HepG2 (cell line): ENCODE measurements around the gene PGAP3. TPM values are rescaled to one million over a fixed set of nuclear protein-coding genes. Genes with fewer than 3 reads are reported as not detected.

Experiments used
- ATF7-NPFF ChIP-seq: sonication (generic); formaldehyde crosslinking; IDR thresholded peaks from 2 replicates; pipeline ENCODE4 v1.8.1; 2023; ENCODE audit warnings: mild to moderate bottlenecking, low read depth, missing genetic modification reagents, moderate library complexity
- DR1 ChIP-seq: sonication (generic); formaldehyde crosslinking; IDR thresholded peaks from 2 replicates; pipeline ENCODE4 v1.8.0; 2021; ENCODE audit warnings: mild to moderate bottlenecking, missing genetic modification reagents, inconsistent platforms
- FOXP1 ChIP-seq, 2 experiments: fragments of 450-650 bp in 1 of 2; IDR thresholded peaks; 2 replicates each; pipeline ENCODE4 v1.6.1; 2017 to 2018; ENCODE audit warnings: antibody characterized with exemption in 1 of 2
- KAT7 ChIP-seq: IDR thresholded peaks from 2 replicates; pipeline ENCODE4 v1.6.1; 2018; ENCODE audit warnings: borderline replicate concordance, missing compliant biosample characterization
- MBNL3 ChIP-seq: fragments of 250-450 bp; sonication (Bioruptor Pico); conservative IDR thresholded peaks from 2 replicates; pipeline ENCODE4 v1.8.0; 2022; ENCODE audit warnings: mild to moderate bottlenecking, inconsistent platforms
- SRSF9 ChIP-seq: fragments of 200-400 bp; formaldehyde crosslinking; IDR thresholded peaks from 2 replicates; pipeline ENCODE4 v1.6.1; 2018; ENCODE audit warnings: borderline replicate concordance, mild to moderate bottlenecking, low read depth, low read length; ENCODE audit not compliant: insufficient read depth, poor library complexity, severe bottlenecking
- SRY ChIP-seq: sonication (generic); formaldehyde crosslinking; IDR thresholded peaks from 2 replicates; pipeline ENCODE4 v1.8.0; 2022; ENCODE audit warnings: mild to moderate bottlenecking, missing genetic modification reagents
- TAF15 ChIP-seq: fragments of 200-400 bp; formaldehyde crosslinking; IDR thresholded peaks from one replicate; pipeline ENCODE4 v1.6.1; 2018; ENCODE audit warnings: mild to moderate bottlenecking, low read depth, low read length; ENCODE audit not compliant: poor library complexity, severe bottlenecking
- ZBTB42 ChIP-seq: sonication (generic); formaldehyde crosslinking; IDR thresholded peaks from 2 replicates; pipeline ENCODE4 v1.5.0; 2020; ENCODE audit warnings: mild to moderate bottlenecking, missing genetic modification reagents
- ZBTB7A ChIP-seq: sonication (generic); formaldehyde crosslinking; IDR thresholded peaks from 2 replicates; pipeline ENCODE4 v1.8.0; 2022; ENCODE audit warnings: mild to moderate bottlenecking, missing genetic modification reagents
- ZNF557 ChIP-seq: sonication (generic); formaldehyde crosslinking; IDR thresholded peaks from 2 replicates; pipeline ENCODE4 v1.4.0; 2020; ENCODE audit warnings: missing genetic modification reagents
- ZNF616 ChIP-seq: sonication (generic); formaldehyde crosslinking; IDR thresholded peaks from 2 replicates; pipeline ENCODE4 v1.5.0; 2020; ENCODE audit warnings: low read depth, mild to moderate bottlenecking, missing genetic modification reagents
- ZNF652 ChIP-seq: IDR thresholded peaks from 2 replicates; pipeline ENCODE4 v1.6.1; 2016; ENCODE audit warnings: low read depth, borderline replicate concordance
- ZNF660 ChIP-seq: sonication (generic); formaldehyde crosslinking; IDR thresholded peaks from 2 replicates; pipeline ENCODE4 v1.5.1; 2020; ENCODE audit warnings: mild to moderate bottlenecking, low read depth, missing genetic modification reagents, borderline replicate concordance
- polyA plus RNA-seq, 8 experiments: library from polyadenylated mRNA; depleted of rRNA in 3 of 8; stranded (reverse) in 7 of 8; unstranded in 1 of 8; fragments of >200 nt; fragmentation: Illumina TruSeq in 4 of 8; extraction: Trizol in 4 of 8; gene quantifications; 2 replicates each; pipeline versions ENCODE4 v1.2.1 to v1.2.3, GENCODE V29; 2011 to 2016; ENCODE audit warnings: low read depth in 4 of 8, missing spikeins in 1 of 8, mixed read lengths in 1 of 8; ENCODE audit not compliant: insufficient read depth in 1 of 8
- total RNA-seq, 5 experiments: library from RNA; depleted of rRNA; stranded (reverse); fragments of >200 nt; fragmentation: Illumina TruSeq; extraction: Trizol; gene quantifications; 2 replicates each; pipeline ENCODE4 v1.2.3, GENCODE V29; 2016; ENCODE audit warnings: low read depth in 1 of 5
- TF ChIP-seq, protein P1 (sequence below): sonication (generic); formaldehyde crosslinking; IDR thresholded peaks from 2 replicates; pipeline ENCODE4 v1.4.0; 2020; ENCODE audit warnings: missing genetic modification reagents, borderline replicate concordance
- TF ChIP-seq, protein P2 (sequence below): sonication (generic); formaldehyde crosslinking; IDR thresholded peaks from 2 replicates; pipeline ENCODE4 v1.4.0; 2020; ENCODE audit warnings: missing genetic modification reagents, borderline replicate concordance
- TF ChIP-seq, protein P3 (sequence below): sonication (generic); formaldehyde crosslinking; IDR thresholded peaks from 2 replicates; pipeline ENCODE4 v1.4.0; 2020; ENCODE audit warnings: mild to moderate bottlenecking, missing genetic modification reagents, borderline replicate concordance
- TF ChIP-seq, protein P4 (sequence below): IDR thresholded peaks from 2 replicates; pipeline ENCODE4 v1.6.1; 2016; ENCODE audit warnings: low read depth, borderline replicate concordance
- TF ChIP-seq, protein P5 (sequence below): sonication (generic); formaldehyde crosslinking; IDR thresholded peaks from 2 replicates; pipeline ENCODE4 v1.8.1; 2023; ENCODE audit warnings: mild to moderate bottlenecking, missing genetic modification reagents, borderline replicate concordance

The PGAP3 gene
- total and polyA plus RNA-seq, 2 of the 13 experiments (the other 11 are each of a cell fraction or from before 2014, with no cell fraction given), result 11.9 to 14.6 TPM

DNA sequence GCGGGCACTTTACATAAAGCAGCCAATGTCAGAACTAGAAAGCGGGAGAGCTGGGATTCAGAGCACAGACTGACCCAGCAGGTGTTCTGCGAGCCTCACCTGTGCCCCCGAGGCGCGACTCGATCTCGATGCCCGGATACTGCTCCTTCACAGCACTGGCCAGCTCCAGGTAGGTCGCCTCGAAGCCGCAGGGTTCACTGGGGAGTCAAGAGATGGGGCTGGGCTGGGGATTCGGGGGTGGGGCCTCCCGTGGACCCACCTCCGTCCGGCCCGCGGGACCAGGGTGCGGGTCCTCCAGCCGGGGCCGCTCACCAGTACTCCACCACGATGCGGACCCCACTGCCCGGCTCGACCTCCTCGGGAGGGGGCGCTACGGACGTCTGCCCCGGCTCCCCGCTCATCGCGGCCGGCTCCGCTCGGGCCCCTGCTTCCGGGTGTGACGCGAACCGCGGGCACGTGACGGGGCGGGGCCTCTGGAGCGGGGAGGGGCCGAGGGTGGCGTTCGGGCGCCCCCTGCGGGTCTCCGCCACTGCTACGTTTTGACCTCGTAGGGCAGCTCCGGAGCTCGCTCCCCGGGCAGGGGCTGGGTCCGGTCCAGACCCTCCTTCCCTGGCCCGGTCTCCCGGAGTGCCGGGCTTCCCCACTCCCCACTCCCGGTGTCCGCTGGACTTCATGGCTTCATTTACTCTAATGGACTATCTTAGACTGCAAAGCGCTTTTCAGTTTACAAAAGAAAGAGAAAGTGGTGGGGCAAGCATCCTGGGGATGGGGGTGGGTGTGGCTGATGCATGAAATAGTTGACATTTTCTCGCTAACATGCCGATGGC is 42.5 kb upstream of the PGAP3 start, which contains the start of gene MIEN1 (continued):
- TF ChIP-seq FOXP1 (IDR thresholded peaks at IDR 0.05), result no peak
- TF ChIP-seq FOXP1 (CRISPR knock-in tag; IDR thresholded peaks at IDR 0.05), result 0 out of 2 replicates have a peak, but pooled peaks have one; percentile 22
- TF ChIP-seq, protein P1, sequence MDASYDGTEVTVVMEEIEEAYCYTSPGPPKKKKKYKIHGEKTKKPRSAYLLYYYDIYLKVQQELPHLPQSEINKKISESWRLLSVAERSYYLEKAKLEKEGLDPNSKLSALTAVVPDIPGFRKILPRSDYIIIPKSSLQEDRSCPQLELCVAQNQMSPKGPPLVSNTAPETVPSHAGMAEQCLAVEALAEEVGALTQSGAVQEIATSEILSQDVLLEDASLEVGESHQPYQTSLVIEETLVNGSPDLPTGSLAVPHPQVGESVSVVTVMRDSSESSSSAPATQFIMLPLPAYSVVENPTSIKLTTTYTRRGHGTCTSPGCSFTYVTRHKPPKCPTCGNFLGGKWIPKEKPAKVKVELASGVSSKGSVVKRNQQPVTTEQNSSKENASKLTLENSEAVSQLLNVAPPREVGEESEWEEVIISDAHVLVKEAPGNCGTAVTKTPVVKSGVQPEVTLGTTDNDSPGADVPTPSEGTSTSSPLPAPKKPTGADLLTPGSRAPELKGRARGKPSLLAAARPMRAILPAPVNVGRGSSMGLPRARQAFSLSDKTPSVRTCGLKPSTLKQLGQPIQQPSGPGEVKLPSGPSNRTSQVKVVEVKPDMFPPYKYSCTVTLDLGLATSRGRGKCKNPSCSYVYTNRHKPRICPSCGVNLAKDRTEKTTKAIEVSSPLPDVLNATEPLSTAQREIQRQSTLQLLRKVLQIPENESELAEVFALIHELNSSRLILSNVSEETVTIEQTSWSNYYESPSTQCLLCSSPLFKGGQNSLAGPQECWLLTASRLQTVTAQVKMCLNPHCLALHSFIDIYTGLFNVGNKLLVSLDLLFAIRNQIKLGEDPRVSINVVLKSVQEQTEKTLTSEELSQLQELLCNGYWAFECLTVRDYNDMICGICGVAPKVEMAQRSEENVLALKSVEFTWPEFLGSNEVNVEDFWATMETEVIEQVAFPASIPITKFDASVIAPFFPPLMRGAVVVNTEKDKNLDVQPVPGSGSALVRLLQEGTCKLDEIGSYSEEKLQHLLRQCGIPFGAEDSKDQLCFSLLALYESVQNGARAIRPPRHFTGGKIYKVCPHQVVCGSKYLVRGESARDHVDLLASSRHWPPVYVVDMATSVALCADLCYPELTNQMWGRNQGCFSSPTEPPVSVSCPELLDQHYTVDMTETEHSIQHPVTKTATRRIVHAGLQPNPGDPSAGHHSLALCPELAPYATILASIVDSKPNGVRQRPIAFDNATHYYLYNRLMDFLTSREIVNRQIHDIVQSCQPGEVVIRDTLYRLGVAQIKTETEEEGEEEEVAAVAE (CRISPR knock-in tag), result peak; percentile 91
- no peak for TF ChIP-seq ZNF616
- TF ChIP-seq, protein P2, sequence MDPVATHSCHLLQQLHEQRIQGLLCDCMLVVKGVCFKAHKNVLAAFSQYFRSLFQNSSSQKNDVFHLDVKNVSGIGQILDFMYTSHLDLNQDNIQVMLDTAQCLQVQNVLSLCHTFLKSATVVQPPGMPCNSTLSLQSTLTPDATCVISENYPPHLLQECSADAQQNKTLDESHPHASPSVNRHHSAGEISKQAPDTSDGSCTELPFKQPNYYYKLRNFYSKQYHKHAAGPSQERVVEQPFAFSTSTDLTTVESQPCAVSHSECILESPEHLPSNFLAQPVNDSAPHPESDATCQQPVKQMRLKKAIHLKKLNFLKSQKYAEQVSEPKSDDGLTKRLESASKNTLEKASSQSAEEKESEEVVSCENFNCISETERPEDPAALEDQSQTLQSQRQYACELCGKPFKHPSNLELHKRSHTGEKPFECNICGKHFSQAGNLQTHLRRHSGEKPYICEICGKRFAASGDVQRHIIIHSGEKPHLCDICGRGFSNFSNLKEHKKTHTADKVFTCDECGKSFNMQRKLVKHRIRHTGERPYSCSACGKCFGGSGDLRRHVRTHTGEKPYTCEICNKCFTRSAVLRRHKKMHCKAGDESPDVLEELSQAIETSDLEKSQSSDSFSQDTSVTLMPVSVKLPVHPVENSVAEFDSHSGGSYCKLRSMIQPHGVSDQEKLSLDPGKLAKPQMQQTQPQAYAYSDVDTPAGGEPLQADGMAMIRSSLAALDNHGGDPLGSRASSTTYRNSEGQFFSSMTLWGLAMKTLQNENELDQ (CRISPR knock-in tag), result no peak
- TF ChIP-seq SRSF9, result no peak
- peak; percentile 78; the same call in 1 of the 2 replicates for TF ChIP-seq KAT7 (CRISPR knock-in tag)
- no peak for TF ChIP-seq ZNF557 (CRISPR knock-in tag)
- TF ChIP-seq, protein P3, sequence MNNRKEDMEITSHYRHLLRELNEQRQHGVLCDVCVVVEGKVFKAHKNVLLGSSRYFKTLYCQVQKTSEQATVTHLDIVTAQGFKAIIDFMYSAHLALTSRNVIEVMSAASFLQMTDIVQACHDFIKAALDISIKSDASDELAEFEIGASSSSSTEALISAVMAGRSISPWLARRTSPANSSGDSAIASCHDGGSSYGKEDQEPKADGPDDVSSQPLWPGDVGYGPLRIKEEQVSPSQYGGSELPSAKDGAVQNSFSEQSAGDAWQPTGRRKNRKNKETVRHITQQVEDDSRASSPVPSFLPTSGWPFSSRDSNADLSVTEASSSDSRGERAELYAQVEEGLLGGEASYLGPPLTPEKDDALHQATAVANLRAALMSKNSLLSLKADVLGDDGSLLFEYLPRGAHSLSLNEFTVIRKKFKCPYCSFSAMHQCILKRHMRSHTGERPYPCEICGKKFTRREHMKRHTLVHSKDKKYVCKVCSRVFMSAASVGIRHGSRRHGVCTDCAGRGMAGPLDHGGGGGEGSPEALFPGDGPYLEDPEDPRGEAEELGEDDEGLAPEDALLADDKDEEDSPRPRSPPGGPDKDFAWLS (CRISPR knock-in tag), result no peak
- peak; percentile 73 for TF ChIP-seq TAF15
- TF ChIP-seq, protein P4, sequence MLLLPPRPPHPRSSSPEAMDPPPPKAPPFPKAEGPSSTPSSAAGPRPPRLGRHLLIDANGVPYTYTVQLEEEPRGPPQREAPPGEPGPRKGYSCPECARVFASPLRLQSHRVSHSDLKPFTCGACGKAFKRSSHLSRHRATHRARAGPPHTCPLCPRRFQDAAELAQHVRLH (CRISPR knock-in tag), result peak; percentile 96
- TF ChIP-seq ZBTB42, result 0 out of 2 replicates have a peak, but pooled peaks have one; percentile 31
- TF ChIP-seq, protein P5, sequence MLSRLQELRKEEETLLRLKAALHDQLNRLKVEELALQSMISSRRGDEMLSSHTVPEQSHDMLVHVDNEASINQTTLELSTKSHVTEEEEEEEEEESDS (CRISPR knock-in tag), result 0 out of 2 replicates have a peak, but pooled peaks have one; percentile 43
- peak; percentile 59; the same call in 1 of the 2 replicates for TF ChIP-seq SRY
- TF ChIP-seq MBNL3, result no peak
- no peak for TF ChIP-seq ZNF660 (CRISPR knock-in tag)
- no peak for TF ChIP-seq ATF7-NPFF (CRISPR knock-in tag)
- TF ChIP-seq ZNF652, result no peak; the same call in 1 of the 2 replicates
- TF ChIP-seq DR1 (CRISPR knock-in tag), result no peak; the same call in 1 of the 2 replicates
- peak; percentile 88; the same call in 1 of the 2 replicates for TF ChIP-seq ZBTB7A (CRISPR knock-in tag)
